ENCODE data around the gene DDAH1.

DNA sequence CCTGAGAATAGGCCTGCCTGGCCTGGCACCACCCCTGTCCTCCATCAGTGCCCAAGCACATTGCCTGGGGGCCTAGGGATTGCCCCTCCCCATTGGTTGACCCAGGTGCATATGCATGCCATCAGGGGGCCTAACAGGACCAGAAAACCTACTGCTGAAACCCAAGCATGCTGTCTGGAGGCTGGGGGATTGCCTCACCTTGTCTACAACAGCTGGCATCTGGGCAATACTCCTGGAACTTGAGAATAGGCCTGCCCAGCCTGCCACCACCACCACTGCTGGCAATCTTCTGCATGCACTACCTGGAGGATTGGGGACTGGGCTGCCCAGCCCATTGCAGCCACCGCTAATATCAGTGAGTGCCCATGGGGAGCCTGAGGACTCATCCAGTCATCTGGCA lies 132.4 kb downstream of the DDAH1 start:
- TF ChIP-seq, protein P1, sequence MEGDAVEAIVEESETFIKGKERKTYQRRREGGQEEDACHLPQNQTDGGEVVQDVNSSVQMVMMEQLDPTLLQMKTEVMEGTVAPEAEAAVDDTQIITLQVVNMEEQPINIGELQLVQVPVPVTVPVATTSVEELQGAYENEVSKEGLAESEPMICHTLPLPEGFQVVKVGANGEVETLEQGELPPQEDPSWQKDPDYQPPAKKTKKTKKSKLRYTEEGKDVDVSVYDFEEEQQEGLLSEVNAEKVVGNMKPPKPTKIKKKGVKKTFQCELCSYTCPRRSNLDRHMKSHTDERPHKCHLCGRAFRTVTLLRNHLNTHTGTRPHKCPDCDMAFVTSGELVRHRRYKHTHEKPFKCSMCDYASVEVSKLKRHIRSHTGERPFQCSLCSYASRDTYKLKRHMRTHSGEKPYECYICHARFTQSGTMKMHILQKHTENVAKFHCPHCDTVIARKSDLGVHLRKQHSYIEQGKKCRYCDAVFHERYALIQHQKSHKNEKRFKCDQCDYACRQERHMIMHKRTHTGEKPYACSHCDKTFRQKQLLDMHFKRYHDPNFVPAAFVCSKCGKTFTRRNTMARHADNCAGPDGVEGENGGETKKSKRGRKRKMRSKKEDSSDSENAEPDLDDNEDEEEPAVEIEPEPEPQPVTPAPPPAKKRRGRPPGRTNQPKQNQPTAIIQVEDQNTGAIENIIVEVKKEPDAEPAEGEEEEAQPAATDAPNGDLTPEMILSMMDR (IDR thresholded peaks at IDR 0.05; ENCODE audit: low read depth, low read length), result no peak
- TF ChIP-seq EZH2phosphoT487 (IDR thresholded peaks at IDR 0.05; ENCODE audit: low read depth), result no peak
